ENCODE results near the gene AFAP1L1.
"Not testable (repeated sequence)": the region's sequence is repeated elsewhere in the genome, so short reads cannot be mapped to it uniquely, and the experiment has no call there.

Gene AFAP1L1

DNA sequence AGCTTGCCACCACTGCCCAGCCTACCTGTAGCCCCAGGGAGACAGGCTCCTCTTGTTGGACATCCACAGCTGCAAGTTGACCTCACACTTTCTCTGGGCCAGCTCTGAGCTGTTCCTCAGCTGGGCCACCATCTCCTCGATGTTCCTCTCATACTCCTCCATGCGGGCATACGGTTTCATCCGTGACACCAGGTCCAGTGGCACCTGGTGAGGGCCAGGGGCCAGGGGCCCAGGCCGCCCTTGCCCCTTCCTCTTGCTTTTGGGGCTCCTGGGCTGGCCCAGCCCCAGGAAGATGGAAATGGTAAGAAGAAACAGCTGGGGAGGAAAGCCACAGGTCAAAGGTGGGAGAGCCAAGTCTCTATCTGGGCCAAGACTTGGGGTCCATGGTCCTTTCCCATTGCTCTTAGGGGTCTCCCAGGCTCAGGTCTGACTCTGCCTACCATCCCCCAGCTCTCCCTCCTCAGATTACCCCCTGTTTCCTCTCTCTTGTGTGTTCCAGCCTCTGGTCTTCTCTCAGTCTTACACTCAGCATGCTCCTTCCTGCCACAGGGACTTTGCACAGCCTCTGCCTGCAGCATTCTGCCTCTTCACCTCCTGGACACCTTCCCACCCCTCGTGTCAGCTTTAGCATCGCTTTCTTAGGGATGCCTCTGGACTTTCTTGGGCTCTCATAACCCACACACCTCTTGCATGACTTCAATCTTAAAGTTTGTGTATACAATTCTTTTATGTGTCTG is 105.2 kb downstream of the AFAP1L1 start:
- DNase-seq, result no peak

DNA sequence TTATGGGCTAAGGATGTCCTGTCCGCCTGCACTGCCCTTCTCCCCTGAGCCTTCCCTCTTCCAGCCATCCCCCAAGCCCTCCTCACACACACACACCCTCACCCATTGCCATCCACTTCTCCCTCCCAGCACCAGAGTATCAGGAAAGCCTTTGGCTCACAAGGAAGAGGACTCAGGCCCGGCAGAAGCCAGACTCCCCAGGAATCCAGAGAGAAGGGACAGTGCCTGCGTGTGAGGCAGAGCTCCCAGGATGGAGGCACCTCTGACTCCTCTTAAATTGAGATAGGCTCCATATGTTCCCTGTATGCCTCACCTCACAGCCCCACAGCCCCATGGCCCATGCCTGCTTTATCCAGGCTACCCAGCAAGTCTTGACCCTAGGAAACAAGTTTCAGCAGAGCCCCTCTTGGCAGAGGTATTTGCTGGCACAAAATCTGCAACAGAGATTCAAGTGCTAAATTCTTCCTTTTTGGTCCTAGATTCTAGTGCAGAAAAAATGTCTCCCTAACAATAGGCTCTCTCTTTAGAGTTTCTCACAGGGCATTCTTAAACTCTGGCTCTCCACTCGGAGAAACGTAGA is 106.7 kb downstream of the AFAP1L1 start:
- DNase-seq, result no peak

DNA sequence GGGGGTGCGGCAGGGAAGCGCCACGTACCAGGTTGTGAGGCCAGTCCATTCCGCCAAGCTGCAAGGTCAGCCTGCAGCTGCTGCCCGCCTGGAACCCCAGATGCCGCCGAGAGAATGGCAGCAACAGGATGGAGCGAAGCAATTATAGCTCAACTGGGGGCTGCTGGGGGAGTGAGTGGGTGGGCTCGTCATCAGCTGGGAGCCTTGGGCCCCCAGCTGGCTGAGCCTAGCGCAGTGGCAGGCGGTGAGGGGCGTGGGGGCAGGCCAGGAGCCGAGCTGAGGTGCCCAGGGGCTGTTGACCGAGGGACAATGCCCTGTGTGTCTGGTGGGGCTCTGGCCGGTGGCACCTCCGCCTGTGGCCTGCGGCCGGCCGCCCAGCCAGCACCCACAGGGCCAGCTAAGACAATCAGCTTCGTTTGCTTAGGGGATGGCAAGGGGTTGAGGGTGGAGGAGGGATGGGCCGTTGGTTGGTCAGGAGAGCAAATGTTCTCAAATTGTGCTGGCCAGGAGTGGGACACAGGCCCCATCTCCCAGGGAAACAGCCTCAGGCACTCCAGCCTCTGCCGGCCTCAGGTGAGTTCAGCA is 107.6 kb downstream of the AFAP1L1 start, which contains the start of gene IL17B:
IL17B (minus strand) TSS at position 116 of the 585 bp plus-strand sequence; CDS start at position 49, 67 bp downstream.
- no peak for DNase-seq

DNA sequence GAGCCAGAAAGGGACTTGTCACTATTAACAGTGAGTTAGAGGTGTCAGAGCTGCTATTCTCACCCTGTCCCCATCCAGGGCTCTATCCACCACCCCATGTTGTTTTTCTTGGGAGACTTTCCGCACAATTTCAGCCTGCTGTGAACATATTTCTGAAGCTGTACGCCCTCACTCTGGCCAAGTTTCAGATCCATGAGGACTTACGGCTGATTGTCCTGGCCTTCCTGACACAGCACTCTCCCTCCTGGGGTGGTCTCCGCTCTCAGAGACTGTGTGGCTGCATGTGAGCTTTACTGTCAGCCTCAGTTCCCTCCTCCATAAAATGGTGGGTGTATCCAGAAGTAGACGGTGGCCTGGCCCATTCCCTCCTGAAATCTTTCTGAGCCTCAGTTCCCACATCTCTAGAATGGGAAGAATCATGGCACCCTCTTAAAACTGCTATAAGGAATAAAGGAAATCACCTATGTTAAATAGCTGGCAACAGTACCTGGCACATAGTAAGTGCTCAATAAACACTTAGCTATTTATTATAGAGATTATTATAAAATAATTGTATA is 108.2 kb downstream of the AFAP1L1 start:
- no peak for DNase-seq

DNA sequence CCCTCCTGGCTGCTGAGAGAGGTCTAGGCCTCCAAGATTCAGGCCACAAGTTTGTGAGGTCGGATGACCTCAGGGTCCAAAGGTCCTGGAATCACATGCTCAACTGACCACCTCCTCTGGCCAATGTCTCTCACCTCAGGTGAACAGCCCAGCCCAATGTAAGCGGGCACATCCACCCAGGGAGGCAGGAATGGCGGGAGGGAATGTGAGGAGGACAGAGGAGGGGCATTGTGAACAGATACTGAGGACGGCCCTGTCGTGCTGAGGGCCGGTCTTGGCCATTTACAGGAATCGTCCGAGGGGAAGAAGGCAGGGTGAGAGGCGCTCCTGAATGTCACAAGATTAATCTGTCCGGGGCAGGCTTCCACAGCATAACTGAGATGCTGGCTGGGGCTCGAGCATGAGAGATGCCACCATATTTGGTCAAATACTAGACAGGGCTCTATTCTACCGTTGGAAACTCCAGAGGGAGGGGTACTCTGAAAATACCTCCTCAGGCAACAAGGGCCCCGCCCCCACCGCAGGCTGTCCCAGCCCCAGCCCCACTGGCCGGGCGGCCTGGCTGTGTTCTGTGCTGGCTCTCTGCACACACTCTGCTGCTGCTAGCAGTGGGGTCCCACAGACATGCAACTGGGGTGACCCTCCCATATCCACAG is 108.9 kb downstream of the AFAP1L1 start:
- no peak for DNase-seq

DNA sequence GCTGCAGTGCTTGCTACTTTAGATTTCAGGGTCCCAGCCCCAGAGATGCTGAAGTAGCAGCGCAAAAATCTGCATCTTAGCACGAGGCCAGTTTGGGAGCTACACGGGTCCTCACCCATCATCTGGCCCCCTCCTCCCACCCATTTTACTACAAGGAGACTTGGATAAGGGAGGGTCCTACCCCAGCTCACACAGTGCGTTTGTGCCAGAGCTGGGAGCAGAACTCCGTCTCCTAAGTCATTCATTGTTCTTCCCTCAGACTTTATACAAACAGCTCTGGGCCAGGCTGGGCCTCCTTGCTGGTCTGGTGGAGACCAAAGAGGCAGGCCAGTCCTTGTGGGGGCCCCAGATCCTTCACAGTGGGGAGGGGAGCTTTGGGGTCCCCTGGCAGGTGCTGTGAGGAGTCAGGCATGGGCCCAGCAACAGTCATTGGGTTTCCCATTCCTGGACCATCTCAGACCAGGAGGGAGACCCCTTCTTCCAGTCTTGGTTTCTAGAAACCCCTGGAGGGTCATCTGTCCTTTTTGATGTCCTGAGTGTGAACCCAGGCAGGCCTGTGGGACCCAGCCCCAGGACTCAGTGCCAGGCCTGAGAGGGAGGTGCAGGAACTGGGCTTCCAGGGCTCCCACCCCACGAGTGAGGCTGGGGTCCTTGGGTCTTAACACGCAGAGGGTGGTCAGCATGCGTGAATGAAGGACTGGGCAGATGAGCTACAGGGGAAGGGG is 109.8 kb downstream of the AFAP1L1 start:
- no peak for DNase-seq

DNA sequence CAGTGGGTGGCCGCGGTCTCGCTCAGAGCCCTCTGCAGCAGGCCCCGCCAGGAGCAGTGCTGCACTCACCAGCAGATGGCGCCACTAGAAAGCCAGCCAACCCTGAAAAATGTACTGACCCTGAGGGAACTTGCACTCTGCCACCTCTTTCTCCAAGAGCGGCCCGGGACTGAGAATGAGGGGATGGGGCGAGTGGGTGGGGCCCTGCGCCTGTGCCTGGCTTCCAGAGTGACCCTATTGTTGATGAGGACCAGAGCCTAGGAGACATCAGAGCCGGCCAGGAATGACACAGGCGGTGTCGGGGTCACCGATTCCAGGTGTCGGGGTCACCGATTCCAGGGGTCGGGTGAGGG is 110.3 kb downstream of the AFAP1L1 start:
- peak; percentile 40 to 67 (median 51) for DNase-seq

DNA sequence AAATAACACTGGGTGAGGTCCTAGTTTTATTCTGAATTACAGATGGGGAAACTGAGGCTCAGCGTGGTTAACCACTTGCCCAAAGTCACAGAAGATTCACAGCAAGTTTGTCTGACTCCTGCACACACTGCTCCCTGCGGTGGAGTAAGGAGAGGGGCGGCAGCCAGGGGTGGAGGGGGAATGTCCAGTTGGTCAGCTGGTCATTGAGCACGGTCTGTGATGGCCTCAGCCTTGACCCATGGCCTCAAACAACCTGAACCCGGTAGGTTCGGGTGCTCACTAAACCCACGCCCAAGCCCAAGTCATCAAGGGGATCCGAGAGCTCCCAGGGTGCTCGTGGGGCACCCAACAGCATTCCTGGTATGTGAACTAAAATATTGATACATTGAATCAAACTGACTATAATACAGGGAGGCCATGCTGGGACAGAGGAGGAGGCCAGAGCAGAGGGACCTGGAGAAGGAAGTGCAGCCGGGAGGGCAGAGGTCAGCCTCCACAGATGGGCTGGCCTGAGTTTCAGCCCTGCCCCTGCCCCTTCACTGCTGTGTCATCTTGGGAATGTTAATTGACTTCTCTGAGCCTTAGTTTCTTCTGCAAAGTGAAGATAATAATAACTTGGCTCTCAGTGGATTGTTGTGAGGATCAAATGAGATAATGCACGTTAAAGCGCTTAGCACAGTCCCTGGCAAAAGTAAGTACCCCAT is 111.0 kb downstream of the AFAP1L1 start:
- no peak for DNase-seq

DNA sequence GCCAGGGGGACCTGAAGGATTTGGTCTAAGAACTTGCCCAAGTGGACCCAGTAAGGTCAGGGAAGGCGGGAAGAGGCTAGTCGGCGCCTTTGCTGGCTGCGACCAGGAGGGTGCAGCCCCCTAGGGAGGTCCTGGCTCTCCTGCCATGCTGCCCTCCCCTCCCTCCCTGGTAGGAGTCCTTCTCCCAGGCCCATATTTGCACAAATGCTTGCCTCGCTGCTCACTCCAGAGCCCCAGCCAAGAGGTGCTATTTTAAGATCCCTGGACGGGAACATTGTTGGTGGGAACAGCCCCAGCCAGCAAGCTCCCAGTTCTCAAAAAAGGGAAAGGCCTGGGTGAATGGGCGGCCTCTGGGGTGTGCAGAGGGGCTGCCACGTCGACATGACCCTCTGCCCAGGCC is 111.7 kb downstream of the AFAP1L1 start:
- DNase-seq, result no peak

DNA sequence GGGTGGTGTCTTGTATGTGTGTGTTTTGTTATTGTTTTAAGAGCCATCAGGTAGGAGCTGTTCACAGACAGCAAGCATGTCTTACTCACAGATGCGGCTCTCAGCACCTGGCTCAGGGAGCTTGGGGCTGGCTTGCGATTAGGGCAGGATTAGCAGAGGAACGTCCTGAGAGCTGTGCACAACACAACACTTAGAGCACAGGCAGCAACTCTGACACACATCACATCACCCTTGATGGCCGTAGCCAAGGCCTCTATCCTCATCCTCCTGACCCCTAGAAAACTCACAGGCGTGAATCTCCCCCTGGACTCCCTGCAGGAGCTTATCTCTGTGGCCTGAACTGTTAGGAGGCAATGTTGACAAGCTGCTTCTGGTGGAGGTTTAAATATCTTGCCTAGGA is 114.5 kb downstream of the AFAP1L1 start:
- no peak for DNase-seq

DNA sequence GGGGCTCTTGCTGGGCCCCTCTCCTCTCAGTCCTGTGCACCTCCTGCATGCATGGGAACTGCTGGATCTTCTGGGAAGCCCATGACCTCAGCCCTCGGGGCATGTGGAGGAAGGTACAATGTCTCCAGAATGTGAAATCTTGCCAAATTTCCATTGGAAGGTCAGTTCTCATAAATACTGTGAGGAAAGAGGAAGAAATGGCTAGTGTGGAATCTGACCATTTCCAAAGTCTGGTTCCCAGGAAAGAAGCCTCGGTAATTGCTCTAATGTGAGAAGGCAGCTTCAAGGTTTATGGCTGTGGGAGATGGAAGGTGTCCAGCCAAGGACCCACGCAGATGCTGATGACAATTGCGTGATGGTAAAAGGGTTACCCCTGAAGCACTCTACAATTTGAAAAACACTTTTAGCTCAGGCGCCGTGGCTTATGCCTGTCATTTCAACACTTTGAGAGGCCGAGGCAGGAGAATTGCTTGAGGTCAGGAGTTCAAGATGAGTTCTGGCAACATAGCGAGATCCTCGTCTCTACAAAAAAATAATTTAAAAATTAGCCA is 115.5 kb downstream of the AFAP1L1 start:
- DNase-seq, result no peak

DNA sequence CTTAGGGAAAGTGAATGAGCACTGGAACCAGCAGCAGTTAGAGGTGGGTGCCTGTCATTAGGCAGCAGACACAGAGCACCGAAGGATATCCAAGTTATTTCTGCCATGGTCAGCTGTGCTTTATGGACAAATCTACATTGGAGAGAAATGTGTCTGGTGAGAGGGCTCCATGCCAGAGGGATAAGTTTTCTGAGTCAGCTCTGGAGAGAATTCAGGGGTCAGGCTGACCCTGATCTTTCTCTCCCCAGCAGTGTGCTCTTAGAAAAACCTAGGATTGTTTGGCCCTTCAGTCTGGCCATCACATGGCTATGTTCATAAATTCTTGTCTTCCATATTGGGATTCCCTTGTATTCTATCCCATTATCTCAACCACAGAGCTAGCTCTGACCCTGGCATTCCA is 116.3 kb downstream of the AFAP1L1 start:
- DNase-seq, result no peak

DNA sequence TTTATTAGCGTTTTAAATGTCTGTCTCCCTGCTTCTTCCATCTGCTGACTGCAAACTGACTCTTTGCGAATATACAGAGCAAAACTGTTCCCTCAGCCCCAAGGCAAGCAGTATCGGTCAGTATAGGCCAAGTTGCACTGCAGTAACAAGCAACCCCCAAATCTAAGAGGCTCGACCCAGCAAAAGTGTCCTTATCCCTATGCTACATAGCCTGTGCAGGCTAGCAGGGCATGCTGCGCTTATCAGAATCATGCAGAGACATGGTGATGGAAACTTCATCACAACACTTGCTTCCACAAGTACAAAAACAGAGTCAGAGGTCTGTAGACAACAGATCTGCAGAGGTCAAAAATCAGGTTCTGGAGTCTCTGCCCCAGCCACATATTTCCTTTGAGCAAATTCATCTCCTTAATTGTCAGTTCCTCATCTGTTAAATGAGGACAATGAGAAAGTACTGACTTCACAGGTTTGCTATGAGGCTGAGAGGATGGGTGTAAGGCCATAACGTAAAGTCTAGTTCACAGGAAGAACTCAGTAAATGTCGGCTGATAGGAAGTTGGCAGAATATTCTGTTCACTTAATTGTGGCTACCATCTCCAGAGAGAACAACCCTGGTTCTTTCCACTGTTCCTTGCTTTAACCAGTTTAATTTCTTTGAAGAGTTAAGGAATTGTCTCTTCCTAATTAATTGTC is 117.0 kb downstream of the AFAP1L1 start:
- no peak for DNase-seq

DNA sequence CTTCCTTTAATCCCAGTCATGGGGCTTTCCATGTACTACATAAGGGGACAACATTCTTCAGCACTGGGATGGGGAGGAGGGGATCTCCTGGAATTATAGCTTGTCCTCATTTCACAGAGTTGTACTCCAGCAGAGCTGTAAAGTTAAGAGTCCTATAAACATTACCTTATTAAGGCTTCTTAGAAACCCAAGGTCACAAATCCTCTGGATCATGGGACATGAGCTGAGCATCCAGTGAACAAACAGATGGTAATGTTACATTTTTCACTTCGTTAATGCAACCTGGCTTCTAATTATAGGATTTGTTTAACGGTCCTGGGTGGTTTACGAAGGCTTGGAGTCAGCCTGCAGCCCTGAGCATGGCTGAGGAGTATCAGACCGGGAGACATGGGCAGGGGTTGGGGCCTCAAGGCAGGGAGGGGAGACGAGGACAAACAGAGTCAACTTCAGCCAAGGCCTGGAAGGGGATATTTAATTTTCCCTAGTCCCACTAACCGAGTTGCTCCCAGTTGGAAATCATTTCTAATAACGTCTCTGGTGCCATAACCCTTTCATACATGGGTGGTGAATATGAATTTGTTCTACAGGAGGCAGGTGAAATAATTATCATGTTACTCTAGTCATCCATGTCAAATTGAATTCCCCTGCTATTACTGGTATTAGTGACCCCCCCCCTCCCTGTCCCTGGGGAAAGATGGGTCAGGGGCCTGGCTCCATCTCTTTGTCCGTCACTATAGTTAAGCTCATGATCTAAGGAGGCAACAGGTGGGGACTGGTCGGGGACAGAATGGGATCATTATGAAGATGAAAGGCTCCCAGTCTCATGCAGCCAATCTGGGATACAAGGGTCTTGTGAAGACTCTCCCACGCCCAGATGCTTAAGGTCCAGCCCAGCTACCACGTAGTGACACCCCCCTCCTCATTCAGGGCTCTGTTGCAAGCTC is 118.2 kb downstream of the AFAP1L1 start:
- DNase-seq, result no peak

DNA sequence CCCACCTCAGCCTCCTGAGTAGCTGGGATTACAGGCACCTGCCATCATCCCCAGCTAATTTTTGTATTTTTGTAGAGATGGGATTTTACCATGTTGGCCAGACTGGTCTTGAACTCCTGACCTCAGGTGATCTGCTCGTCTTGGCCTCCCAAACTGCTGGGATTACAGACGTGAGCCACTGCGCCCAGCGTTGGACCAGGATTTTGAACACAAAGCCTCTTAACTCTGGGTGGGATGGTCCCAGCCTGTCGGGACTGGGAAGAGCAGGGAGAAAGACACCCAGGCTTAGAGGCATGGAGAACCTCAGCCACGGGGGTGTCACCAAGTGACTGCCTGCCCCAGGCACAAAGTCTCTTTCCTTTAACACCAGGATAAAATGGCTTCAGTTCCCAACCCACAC is 119.4 kb downstream of the AFAP1L1 start:
- not testable (repeated sequence) for DNase-seq

All from activated CD4-positive, CD25-positive, alpha-beta regulatory T cell (primary cell).